NCI-H1417 treated with DMSO at 0.1 percent for 48 hours (cell line): ENCODE data around the gene VAV2.

Experiments used
- DNase-seq: peaks from one replicate; lab custom pipeline; 2025; lab: John Stamatoyannopoulos, UW

Gene VAV2

DNA sequence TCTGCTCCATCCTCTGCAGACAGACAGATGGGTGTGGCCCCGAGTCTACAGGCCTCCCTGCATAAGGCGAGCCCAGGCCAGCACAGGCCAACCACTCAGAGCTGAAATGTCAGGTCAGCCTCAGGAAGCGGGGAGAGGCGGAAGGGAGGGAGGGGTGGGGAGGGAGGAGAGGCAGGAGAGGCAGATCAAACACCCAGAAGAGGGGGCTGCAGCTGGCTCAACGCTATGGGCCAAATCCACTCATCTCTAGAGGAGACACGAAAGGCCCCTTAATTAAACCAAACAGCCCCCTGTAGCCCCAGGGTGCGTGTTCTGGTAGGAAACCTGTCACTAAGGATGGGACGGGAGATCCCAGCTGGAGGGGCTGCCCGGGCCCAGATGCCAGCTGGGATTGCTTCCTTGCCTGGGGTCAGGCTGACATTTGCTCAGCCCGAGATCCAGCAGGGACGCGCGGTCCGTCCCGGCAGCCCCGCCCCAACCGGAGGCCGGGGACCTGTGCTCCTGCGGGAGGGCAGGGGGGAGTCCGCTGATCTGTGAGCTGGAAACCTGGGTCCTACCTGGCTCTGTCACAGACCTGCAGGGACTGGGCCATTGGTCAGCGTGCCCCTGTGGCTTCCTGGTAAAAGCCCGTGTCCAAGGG, 156.7 kb downstream of the VAV2 start:
- DNase-seq = no peak

- no peak for DNase-seq
Measured at GRCh38 chr9:133834080-133834976, 157.8 kb downstream of the VAV2 start.

GRCh38 chr9:133833388-133834025, 158.6 kb downstream of the VAV2 start:
- no peak for DNase-seq

GRCh38 chr9:133832877-133833276, 159.2 kb downstream of the VAV2 start:
- no peak for DNase-seq

DNA sequence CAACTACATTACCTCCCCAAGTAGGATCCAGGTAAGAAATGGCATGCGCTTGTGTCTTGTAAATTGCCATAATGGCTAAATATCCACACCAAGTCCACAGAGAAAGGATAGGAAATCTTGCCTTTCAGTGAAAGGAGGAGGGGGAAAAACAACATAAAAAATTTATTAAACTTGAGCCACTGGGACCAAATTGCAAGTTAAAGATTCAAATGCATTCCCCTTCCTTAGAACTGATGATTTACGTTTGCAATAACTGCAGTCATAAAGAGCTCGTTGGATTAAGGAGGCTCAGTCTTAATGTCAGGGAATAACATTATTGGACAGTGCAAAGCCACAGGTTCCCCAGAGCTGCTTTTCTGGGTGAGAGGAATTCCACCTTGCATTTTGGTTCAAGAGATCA, 161.4 kb downstream of the VAV2 start:
- DNase-seq = no peak

DNA sequence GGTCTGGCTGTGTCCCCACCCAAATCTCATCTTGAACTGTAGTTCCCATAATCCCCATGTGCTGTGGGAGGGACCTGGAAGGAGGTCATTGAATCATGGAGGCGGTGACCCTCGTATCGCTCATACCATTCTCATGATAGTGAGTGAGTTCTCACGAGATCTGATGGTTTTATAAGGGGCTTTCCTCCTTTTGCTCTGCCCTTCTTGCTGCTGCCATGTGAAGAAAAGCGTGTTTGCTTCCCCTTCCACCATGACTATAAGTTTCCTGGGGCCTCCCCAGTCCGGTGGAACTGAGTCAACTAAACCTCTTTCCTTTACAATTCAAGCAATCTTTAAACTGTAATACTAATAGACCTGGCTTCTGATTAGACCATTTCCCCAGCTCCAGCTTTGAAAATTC, 161.8 kb downstream of the VAV2 start:
- DNase-seq = no peak

DNA sequence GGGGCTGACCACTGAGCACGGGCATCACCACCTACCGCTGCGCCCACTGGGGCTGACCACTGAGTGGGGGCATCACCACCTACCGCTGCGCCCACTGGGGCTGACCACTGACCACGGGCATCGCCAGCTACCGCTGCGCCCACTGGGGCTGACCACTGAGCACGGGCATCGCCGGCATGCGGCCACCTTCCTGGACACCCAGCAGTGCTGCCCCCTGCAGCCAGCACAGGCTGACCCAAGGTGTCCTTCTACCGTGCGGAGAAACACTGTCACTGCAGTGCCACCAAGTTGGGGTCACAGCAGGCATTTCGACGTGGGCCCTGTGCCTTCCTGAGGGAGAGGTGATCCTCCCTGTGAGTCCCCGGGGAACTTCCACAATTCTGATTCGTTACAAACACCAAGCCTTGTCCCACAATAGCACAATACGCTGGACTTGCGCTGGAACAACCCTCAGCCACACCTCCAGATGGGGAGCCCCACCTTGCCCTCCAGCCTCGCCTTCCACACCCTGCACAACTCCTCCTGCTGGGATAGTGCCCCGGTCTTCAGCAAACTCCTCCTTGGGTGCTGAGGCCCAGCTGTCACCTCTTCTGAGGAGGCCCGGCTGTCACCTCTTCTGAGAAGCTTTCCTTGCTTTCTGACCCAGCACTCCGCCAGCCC, 163.7 kb downstream of the VAV2 start:
- DNase-seq = no peak

GRCh38 chr9:133826289-133827085, 165.6 kb downstream of the VAV2 start:
- no peak for DNase-seq

GRCh38 chr9:133825555-133826218, 166.4 kb downstream of the VAV2 start:
- no peak for DNase-seq

- no peak for DNase-seq
Measured at GRCh38 chr9:133824802-133825186, 167.3 kb downstream of the VAV2 start.

- no peak for DNase-seq
Measured at GRCh38 chr9:133824106-133824801, 167.9 kb downstream of the VAV2 start.

GRCh38 chr9:133823189-133824105, 168.7 kb downstream of the VAV2 start:
- no peak for DNase-seq

DNA sequence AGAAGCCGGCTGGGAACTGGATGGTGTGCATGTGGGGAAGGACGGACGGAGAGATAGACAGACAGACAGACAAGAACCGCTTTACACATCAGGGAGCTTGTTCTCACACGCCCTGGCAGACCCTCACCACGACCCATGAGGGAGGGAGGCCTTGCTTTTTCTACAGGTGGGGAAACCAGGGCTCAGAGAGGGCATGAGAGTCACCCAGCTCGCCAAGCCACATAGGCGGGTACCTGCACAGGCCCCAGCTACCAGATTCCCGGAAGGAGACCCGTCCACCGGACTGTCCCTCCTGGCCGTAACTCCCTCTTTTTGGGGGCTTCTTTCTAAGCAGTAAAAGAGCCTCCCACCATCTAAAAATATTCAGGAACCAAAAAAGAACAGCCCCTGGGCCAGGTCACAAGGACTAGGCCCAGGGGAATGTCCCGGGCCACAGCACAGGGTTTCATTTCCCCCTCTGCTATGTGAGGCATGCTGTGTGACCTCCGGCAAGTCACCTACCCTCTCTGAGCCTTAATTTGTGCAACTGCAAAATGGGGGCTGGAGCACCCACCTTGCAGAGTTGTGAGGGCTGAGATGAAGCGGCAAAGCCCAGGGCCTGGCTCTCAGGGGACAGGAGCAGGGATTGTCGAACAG, 169.6 kb downstream of the VAV2 start:
- DNase-seq = no peak

DNA sequence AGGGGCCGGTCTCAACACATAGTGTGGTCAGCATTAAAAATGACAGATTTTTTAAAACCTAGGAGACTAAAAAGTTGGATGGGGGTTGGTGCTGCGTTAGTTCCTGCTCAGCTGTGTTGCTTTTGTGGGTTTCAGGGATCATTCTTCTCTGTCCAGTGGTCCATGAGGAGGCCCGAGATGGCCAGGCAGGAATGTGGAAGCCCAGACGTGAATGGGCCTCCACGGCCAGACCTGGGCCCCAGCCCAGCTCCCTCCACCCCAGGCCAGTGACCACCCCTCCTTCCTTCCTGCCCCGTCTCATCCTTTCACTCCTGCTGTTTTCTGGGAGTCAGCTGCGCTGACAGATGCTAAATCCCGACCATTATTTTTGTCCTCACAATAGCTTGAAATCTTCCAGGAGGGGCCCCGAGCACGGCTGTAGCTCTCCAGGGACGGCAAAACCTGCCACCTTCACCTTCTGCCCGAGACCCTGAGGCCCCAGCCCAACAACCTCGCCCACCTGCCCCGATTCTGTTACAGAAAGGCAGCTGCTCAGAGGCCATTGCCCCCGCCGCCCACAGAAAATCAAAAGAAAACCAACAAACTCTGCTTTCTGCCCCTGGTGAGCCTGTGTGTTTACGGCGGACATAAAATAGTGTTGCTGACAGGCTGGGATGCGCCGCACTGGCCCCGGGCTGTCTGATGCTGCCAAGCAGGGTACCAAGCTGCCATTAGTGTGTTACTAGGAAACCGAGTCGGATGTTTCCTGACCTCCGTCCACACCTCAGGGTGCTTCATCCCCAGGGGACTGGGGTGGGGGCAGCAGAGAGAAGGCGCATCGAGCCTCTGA, 170.3 kb downstream of the VAV2 start:
- no peak for DNase-seq

DNA sequence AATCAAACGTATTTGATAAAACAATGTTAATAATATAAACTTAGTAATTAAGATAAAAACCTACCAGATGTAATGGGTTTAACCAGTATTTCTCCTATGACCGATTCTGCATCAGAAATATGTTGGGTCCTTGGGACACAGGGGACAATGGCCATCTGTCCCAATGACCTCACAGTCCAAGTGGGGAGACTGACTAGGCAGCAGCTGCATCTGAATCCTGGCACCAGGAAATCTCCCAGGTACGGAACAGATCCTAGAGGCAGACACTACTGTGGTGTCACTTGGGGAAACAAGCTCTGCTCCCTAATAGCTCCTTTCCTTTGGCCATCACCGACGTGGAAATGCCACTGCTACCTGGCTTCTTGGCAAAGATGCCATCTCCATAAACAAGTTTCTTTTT, 172.2 kb downstream of the VAV2 start:
- DNase-seq = no peak

DNA sequence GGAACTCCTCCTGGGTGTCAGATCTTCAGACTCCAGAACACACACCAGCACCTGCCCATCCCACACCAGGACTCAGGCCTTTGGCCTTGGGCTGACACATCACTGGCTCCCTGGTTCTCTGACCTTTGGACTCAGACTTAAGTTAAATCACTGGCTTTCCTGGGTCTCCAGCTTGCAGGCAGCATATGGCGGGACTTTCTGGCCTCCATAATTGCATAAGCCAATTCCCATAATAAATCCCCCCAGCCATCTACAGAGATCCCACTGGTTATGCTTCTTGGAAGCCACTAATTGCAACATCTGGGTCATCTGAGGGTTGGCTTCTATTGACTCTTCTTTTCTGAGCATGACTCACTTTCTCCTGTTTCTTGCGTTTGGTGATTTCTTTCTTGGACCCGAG, 173.7 kb downstream of the VAV2 start:
- DNase-seq = no peak

- no peak for DNase-seq
Measured at GRCh38 chr9:133815781-133816180, 176.3 kb downstream of the VAV2 start.

GRCh38 chr9:133814586-133815208, 177.4 kb downstream of the VAV2 start:
- no peak for DNase-seq
